BJ (cell line): ENCODE measurements around the gene ACVR1B. TPM values are rescaled to one million over a fixed set of nuclear protein-coding genes. Genes with fewer than 3 reads are reported as not detected.

Experiments
- CTCF ChIA-PET: fragments of 350-600 bp; formaldehyde crosslinking; extraction: SDS; loops from one replicate; lab custom pipeline; 2021; ENCODE audit warnings: antibody characterized with exemption, inconsistent platforms; lab: Yijun Ruan, JAX
- POLR2A ChIA-PET: fragments of 300-600 bp; sonication (Branson Sonifier 250); formaldehyde crosslinking; extraction: SDS; loops from one replicate; lab custom pipeline; 2021; ENCODE audit warnings: antibody characterized with exemption; lab: Charles Lee
- DNase-seq: peaks from one replicate; pipeline ENCODE4 v3.0.0-alpha.2; 2011; ENCODE audit warnings: low read depth
- H3K27me3 ChIP-seq: 2 replicates; pipeline ENCODE4 v1.6.0; 2011; ENCODE audit warnings: low read length; ENCODE audit not compliant: control insufficient read depth, insufficient read depth
- H3K36me3 ChIP-seq: 2 replicates; pipeline ENCODE4 v1.5.1; 2011; ENCODE audit warnings: low read length; ENCODE audit not compliant: control insufficient read depth, insufficient read depth
- H3K4me3 ChIP-seq: 2 replicates; pipeline ENCODE4 v1.5.1; 2011; ENCODE audit warnings: low read depth, mild to moderate bottlenecking, control low read depth, low read length
- polyA plus RNA-seq: library from polyadenylated mRNA; depleted of rRNA; stranded (reverse); fragments of >200 nt; gene quantifications from 2 replicates; pipeline ENCODE4 v1.2.3, GENCODE V29; 2011
- TF ChIP-seq, protein P1 (sequence below): IDR thresholded peaks from 2 replicates; pipeline ENCODE4 v1.5.1; 2011; ENCODE audit warnings: low read depth, mild to moderate bottlenecking, control low read depth, inconsistent platforms, low read length, moderate library complexity; ENCODE audit not compliant: insufficient read depth

ACVR1B gene
- polyA plus RNA-seq, 1 experiment: 12.9 TPM

GRCh38 chr12:51984657-51985056, 33.2 kb downstream of the ACVR1B start:
- DNase-seq: no peak
- peaks cover 16% of the 10 kb centered on the region for H3K36me3 ChIP-seq
- ChIA-PET CTCF (interaction anchor here (0.6 to 5.6 kb wide), 8 partner anchors 8 to 91 kb away, joined by 3 to 56 read pairs (median 6); no protein-coding TSS in a partner anchor), POLR2A (no interaction called here)
- H3K27me3 ChIP-seq: no peaks in the 10 kb centered on the region
- TF ChIP-seq, protein P1, sequence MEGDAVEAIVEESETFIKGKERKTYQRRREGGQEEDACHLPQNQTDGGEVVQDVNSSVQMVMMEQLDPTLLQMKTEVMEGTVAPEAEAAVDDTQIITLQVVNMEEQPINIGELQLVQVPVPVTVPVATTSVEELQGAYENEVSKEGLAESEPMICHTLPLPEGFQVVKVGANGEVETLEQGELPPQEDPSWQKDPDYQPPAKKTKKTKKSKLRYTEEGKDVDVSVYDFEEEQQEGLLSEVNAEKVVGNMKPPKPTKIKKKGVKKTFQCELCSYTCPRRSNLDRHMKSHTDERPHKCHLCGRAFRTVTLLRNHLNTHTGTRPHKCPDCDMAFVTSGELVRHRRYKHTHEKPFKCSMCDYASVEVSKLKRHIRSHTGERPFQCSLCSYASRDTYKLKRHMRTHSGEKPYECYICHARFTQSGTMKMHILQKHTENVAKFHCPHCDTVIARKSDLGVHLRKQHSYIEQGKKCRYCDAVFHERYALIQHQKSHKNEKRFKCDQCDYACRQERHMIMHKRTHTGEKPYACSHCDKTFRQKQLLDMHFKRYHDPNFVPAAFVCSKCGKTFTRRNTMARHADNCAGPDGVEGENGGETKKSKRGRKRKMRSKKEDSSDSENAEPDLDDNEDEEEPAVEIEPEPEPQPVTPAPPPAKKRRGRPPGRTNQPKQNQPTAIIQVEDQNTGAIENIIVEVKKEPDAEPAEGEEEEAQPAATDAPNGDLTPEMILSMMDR: no peak
- H3K4me3 ChIP-seq: no peak overlapping the region

- no peak overlapping the region for H3K4me3 ChIP-seq
- CTCF ChIA-PET: interaction anchor here (1.2 to 5.6 kb wide), 7 partner anchors 8 to 92 kb away, joined by 4 to 56 read pairs (median 6); no protein-coding TSS in a partner anchor
- H3K27me3 ChIP-seq: no peaks in the 10 kb centered on the region
- POLR2A ChIA-PET: no interaction called here
- no peak for DNase-seq
- TF ChIP-seq, protein P1: no peak
- peaks cover 16% of the 10 kb centered on the region for H3K36me3 ChIP-seq
Observed at GRCh38 chr12:51985154-51985835, 33.8 kb downstream of the ACVR1B start.

- TF ChIP-seq, protein P1: no peak
- DNase-seq: no peak
- H3K36me3 ChIP-seq: peaks cover 12% of the 10 kb centered on the region
- no peak overlapping the region for H3K4me3 ChIP-seq
- no peaks in the 10 kb centered on the region for H3K27me3 ChIP-seq
- CTCF ChIA-PET: interaction anchor here (1.2 to 1.9 kb wide), 4 partner anchors 19 to 96 kb away, joined by 3 to 8 read pairs (median 4); no protein-coding TSS in a partner anchor
- POLR2A ChIA-PET: no interaction called here
Observed at GRCh38 chr12:51986834-51987233, 35.3 kb downstream of the ACVR1B start.

- ChIA-PET CTCF (interaction anchor here (0.9 to 14.2 kb wide), 21 partner anchors 9 to 130 kb away, joined by 3 to 317 read pairs (median 5); partner anchors contain the start of gene TAMALIN), POLR2A (no interaction called here)
- peaks cover 20% of the 10 kb centered on the region for H3K36me3 ChIP-seq
- DNase-seq: no peak
- no peaks in the 10 kb centered on the region for H3K27me3 ChIP-seq
- no peak overlapping the region for H3K4me3 ChIP-seq
- TF ChIP-seq, protein P1: no peak
Observed at GRCh38 chr12:51992246-51992645, 40.7 kb downstream of the ACVR1B start.

- ChIA-PET POLR2A (no interaction called here), CTCF (interaction anchor here (0.7 to 14.2 kb wide), 6 partner anchors 11 to 127 kb away, joined by 3 to 317 read pairs (median 42); partner anchors contain the start of gene TAMALIN)
- Histone ChIP-seq H3K36me3 (peaks cover 20% of the 10 kb centered on the region), H3K4me3 (no peak overlapping the region), H3K27me3 (no peaks in the 10 kb centered on the region)
- TF ChIP-seq, protein P1: no peak
- no peak for DNase-seq
Observed at GRCh38 chr12:51994539-51994820, 43.0 kb downstream of the ACVR1B start.
